Gastrocnemius medialis (tissue), 4 donors: ENCODE measurements around the gene SHD.

Experiments
- POLR2A ChIP-seq, 2 donors: fragments of 450-650 bp; IDR thresholded peaks; one replicate each; pipeline ENCODE4 v1.6.1; 2017; ENCODE audit warnings: antibody characterized with exemption in 2 of 2, mild to moderate bottlenecking in 2 of 2, moderate library complexity in 2 of 2
- TF ChIP-seq, protein P1 (sequence below), 5 experiments: fragments of 450-650 bp in 3 of 5; fragments of 200-600 bp in 2 of 5; sonication (generic) in 2 of 5; IDR thresholded peaks in 4 of 5; conservative IDR thresholded peaks in 1 of 5; 1 replicate in 4 of 5; 2 replicates in 1 of 5; pipeline ENCODE4 v1.5.1; 2016 to 2019; ENCODE audit warnings: antibody characterized with exemption in 5 of 5, mild to moderate bottlenecking in 3 of 5, moderate library complexity in 3 of 5

GRCh38 chr19:4256563-4256962, 22.5 kb upstream of the SHD start:
- TF ChIP-seq, protein P1, sequence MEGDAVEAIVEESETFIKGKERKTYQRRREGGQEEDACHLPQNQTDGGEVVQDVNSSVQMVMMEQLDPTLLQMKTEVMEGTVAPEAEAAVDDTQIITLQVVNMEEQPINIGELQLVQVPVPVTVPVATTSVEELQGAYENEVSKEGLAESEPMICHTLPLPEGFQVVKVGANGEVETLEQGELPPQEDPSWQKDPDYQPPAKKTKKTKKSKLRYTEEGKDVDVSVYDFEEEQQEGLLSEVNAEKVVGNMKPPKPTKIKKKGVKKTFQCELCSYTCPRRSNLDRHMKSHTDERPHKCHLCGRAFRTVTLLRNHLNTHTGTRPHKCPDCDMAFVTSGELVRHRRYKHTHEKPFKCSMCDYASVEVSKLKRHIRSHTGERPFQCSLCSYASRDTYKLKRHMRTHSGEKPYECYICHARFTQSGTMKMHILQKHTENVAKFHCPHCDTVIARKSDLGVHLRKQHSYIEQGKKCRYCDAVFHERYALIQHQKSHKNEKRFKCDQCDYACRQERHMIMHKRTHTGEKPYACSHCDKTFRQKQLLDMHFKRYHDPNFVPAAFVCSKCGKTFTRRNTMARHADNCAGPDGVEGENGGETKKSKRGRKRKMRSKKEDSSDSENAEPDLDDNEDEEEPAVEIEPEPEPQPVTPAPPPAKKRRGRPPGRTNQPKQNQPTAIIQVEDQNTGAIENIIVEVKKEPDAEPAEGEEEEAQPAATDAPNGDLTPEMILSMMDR (IDR thresholded peaks at IDR 0.05 in 4 of 5, conservative IDR thresholded peaks at IDR 0.05 in 1 of 5) = no peak
- TF ChIP-seq POLR2A (IDR thresholded peaks at IDR 0.05) = no peak
